ENCODE measurements around the gene FOXK1. TPM values are rescaled to one million over a fixed set of nuclear protein-coding genes. Genes with fewer than 3 reads are reported as not detected.

Gene FOXK1
- total RNA-seq, 2 experiments from 2014 or later, result 35.0 to 35.4 TPM

GRCh38 chr7:4782333-4783291 is 100.5 kb downstream of the FOXK1 start:
- DNase-seq, result no peak
- Mint-ChIP-seq H3K36me3 (ENCODE audit: low read depth) (peaks cover 3% of the 10 kb centered on the region), H3K9me3 (no peaks in the 10 kb centered on the region), H3K27ac (no peak overlapping the region), H3K4me3 (no peak overlapping the region), H3K27me3 (ENCODE audit: low read depth) (no peaks in the 10 kb centered on the region), H3K4me1 (ENCODE audit: low read depth) (peaks cover 9% of the 10 kb centered on the region)
- intact Hi-C loops (cut with micrococcal nuclease), result no loop called here
- CTCF ChIA-PET, result no interaction called here

DNA sequence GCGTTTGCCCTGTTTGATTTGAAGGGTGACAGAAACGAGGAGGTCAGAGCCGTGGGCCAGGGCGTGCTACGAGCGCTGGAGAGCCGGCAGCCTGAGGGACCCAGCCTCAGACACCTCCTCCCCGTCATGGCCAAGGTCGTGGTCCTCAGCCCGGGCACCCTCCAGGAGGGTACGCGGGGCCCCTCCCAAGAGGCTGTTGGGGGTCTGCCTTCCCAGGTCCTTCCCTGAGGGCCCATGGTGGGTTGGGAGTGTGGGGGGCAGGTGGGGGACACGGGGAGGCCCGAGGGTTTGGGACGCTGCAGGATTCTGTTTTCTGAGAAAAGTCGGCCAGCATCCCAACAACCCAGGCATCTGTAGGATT is 101.2 kb downstream of the FOXK1 start:
- DNase-seq, result no peak
- Mint-ChIP-seq H3K27ac (no peak overlapping the region), H3K36me3 (ENCODE audit: low read depth) (peaks cover 2% of the 10 kb centered on the region), H3K4me1 (ENCODE audit: low read depth) (peaks cover 3% of the 10 kb centered on the region), H3K9me3 (no peaks in the 10 kb centered on the region), H3K27me3 (ENCODE audit: low read depth) (no peaks in the 10 kb centered on the region), H3K4me3 (no peak overlapping the region)
- CTCF ChIA-PET, result no interaction called here
- intact Hi-C loops (cut with micrococcal nuclease), result no loop called here

GRCh38 chr7:4783762-4784351 is 101.8 kb downstream of the FOXK1 start:
- H3K27ac Mint-ChIP-seq, result no peak overlapping the region
- no peaks in the 10 kb centered on the region for H3K4me1 Mint-ChIP-seq (ENCODE audit: low read depth)
- no peaks in the 10 kb centered on the region for H3K27me3 Mint-ChIP-seq (ENCODE audit: low read depth)
- CTCF ChIA-PET, result no interaction called here
- peaks cover 2% of the 10 kb centered on the region for H3K36me3 Mint-ChIP-seq (ENCODE audit: low read depth)
- H3K4me3 Mint-ChIP-seq, result no peak overlapping the region
- no peak for DNase-seq
- H3K9me3 Mint-ChIP-seq, result no peaks in the 10 kb centered on the region
- intact Hi-C loops (cut with micrococcal nuclease), result no loop called here

DNA sequence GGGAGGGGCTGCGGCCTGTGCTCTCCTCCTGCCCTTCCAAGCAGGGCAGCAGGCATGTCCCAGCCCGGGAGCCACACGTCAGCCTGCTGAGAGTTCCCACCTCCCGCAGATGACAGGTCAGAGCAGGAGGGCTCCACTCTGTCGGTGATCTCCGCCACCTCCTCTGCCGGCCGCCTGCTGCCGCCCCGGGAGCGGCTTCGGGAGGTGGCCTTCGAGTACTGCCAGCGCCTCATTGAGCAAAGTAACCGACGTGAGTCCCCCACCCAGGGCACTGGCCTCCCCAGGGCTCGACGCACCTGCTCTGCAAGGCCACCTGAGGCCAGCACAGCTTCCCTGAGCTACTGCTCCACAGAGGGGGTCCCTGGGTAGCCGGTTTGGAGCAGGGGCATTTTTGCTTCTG is 102.7 kb downstream of the FOXK1 start:
- Mint-ChIP-seq H3K27me3 (ENCODE audit: low read depth) (no peaks in the 10 kb centered on the region), H3K27ac (no peak overlapping the region), H3K9me3 (no peaks in the 10 kb centered on the region), H3K4me3 (no peak overlapping the region), H3K4me1 (ENCODE audit: low read depth) (no peaks in the 10 kb centered on the region), H3K36me3 (ENCODE audit: low read depth) (peaks cover 2% of the 10 kb centered on the region)
- intact Hi-C loops (cut with micrococcal nuclease), result no loop called here
- DNase-seq, result no peak
- CTCF ChIA-PET, result no interaction called here

DNA sequence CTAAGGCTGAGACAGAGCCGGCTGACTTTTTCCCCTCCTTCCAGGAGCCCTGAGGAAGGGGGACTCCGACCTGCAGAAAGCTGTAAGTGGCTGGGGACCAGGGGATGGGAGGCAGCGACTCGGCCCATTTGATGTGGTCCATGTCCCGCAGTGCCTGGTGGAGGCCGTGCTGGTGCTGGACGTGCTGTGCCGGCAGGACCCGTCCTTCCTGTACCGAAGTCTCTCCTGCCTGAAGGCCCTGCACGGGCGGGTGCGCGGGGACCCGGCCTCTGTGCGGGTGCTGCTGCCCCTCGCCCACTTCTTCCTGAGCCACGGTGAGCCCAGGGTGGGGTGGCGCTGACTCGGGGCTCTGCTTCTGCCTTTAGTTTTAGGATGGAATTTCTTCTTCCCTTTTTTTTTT is 103.3 kb downstream of the FOXK1 start:
- no peak for DNase-seq
- Mint-ChIP-seq H3K27ac (no peak overlapping the region), H3K9me3 (no peaks in the 10 kb centered on the region), H3K27me3 (ENCODE audit: low read depth) (no peaks in the 10 kb centered on the region), H3K36me3 (ENCODE audit: low read depth) (peaks cover 6% of the 10 kb centered on the region), H3K4me3 (no peak overlapping the region), H3K4me1 (ENCODE audit: low read depth) (no peaks in the 10 kb centered on the region)
- intact Hi-C loops (cut with micrococcal nuclease), result no loop called here
- CTCF ChIA-PET, result no interaction called here

- Mint-ChIP-seq H3K27ac (no peak overlapping the region), H3K4me1 (ENCODE audit: low read depth) (no peaks in the 10 kb centered on the region), H3K36me3 (ENCODE audit: low read depth) (peaks cover 7% of the 10 kb centered on the region), H3K27me3 (ENCODE audit: low read depth) (no peaks in the 10 kb centered on the region), H3K4me3 (no peak overlapping the region), H3K9me3 (no peaks in the 10 kb centered on the region)
- no peak for DNase-seq
- CTCF ChIA-PET, result no interaction called here
- intact Hi-C loops (cut with micrococcal nuclease), result no loop called here
Measured at GRCh38 chr7:4786015-4786414, 103.9 kb downstream of the FOXK1 start.

GRCh38 chr7:4787541-4787940 is 105.4 kb downstream of the FOXK1 start:
- Mint-ChIP-seq H3K4me1 (ENCODE audit: low read depth) (peaks cover 3% of the 10 kb centered on the region), H3K9me3 (no peaks in the 10 kb centered on the region), H3K27me3 (ENCODE audit: low read depth) (no peaks in the 10 kb centered on the region), H3K36me3 (ENCODE audit: low read depth) (peaks cover 10% of the 10 kb centered on the region), H3K27ac (no peak overlapping the region), H3K4me3 (no peak overlapping the region)
- CTCF ChIA-PET, result no interaction called here
- intact Hi-C loops (cut with micrococcal nuclease), result no loop called here
- no peak for DNase-seq

DNA sequence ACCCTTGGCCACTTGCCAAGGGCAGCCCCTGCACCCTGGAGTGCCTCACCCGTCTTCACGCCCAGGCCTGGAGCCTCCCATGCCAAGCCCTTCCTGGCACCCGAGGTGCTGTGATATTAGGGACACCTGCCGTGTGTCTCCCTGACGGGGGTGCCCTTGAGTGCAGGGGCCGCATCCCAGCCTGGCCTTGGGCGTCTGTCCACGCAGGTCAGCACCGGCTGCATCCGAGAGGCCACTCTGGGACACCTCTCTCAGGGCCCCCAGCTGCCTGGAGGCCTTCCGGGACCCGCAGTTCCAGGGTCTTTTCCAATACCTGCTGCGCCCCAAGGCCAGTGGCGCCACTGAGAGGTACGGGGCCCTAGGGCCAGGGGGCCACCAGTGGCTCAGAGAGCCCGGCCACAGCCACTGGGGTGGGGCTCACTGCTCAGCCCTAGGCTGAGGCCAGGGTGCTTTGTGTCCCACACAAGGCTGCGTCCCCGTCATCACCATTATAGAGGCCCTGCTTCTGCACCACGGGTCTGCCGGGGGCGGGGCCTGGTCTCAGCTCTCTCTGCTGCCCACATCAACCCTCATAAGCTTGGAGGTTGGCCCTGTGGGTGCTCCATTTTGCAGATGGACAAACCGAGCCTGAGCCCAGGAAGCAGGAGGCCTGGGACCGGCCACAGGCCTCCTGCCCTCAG is 106.0 kb downstream of the FOXK1 start:
- Mint-ChIP-seq H3K27me3 (ENCODE audit: low read depth) (no peaks in the 10 kb centered on the region), H3K27ac (no peak overlapping the region), H3K4me3 (no peak overlapping the region), H3K36me3 (ENCODE audit: low read depth) (peaks cover 10% of the 10 kb centered on the region), H3K4me1 (ENCODE audit: low read depth) (peaks cover 3% of the 10 kb centered on the region), H3K9me3 (no peaks in the 10 kb centered on the region)
- CTCF ChIA-PET, result no interaction called here
- no peak for DNase-seq
- intact Hi-C loops (cut with micrococcal nuclease), result no loop called here

GRCh38 chr7:4788627-4789189 is 106.6 kb downstream of the FOXK1 start:
- intact Hi-C loops (cut with micrococcal nuclease), result no loop called here

GRCh38 chr7:4789194-4790077 is 107.3 kb downstream of the FOXK1 start:
- intact Hi-C loops (cut with micrococcal nuclease), result loop anchor here (10.0 kb wide), 1 partner anchor 185 kb away; no protein-coding TSS in a partner anchor
- no peak overlapping the region for H3K4me3 Mint-ChIP-seq
- CTCF ChIA-PET, result interaction anchor here (0.9 kb wide), 1 partner anchor 9 kb away, joined by 3 read pairs; no protein-coding TSS in a partner anchor
- H3K27ac Mint-ChIP-seq, result no peak overlapping the region
- no peak for DNase-seq
- H3K36me3 Mint-ChIP-seq (ENCODE audit: low read depth), result peaks cover 10% of the 10 kb centered on the region
- H3K27me3 Mint-ChIP-seq (ENCODE audit: low read depth), result no peaks in the 10 kb centered on the region
- H3K9me3 Mint-ChIP-seq, result no peaks in the 10 kb centered on the region
- peaks cover 3% of the 10 kb centered on the region for H3K4me1 Mint-ChIP-seq (ENCODE audit: low read depth)

More at GRCh38 chr7:4788627-4789189, 106.6 kb downstream of the FOXK1 start:
- DNase-seq, result no peak
- no peak overlapping the region for H3K4me3 Mint-ChIP-seq
- H3K27ac Mint-ChIP-seq, result no peak overlapping the region
- CTCF ChIA-PET, result no interaction called here
- H3K9me3 Mint-ChIP-seq, result no peaks in the 10 kb centered on the region
- H3K36me3 Mint-ChIP-seq (ENCODE audit: low read depth), result peaks cover 10% of the 10 kb centered on the region
- peaks cover 3% of the 10 kb centered on the region for H3K4me1 Mint-ChIP-seq (ENCODE audit: low read depth)
- no peaks in the 10 kb centered on the region for H3K27me3 Mint-ChIP-seq (ENCODE audit: low read depth)

DNA sequence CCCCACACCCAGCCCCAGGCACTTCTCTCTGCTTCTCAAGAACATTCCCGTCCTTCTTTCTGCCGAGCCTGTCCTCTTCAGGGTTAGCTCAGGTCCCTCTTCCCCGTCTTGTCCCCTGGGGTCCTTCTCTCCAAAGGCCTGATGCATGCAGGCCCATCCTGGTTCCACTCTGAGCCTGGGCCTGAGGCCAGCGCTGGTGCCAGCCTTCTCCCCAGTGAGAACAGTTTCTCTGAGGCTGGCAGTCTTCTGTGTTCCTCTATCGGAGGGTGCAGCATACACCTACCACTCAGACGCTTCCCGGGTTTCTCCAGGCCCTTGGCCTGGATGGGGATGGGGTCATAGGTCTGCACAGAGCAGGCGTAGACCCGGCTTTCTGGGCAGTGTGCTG is 108.0 kb downstream of the FOXK1 start:
- Mint-ChIP-seq H3K4me1 (ENCODE audit: low read depth) (peaks cover 3% of the 10 kb centered on the region), H3K9me3 (no peaks in the 10 kb centered on the region), H3K27ac (no peak overlapping the region), H3K36me3 (ENCODE audit: low read depth) (peaks cover 10% of the 10 kb centered on the region), H3K4me3 (no peak overlapping the region), H3K27me3 (ENCODE audit: low read depth) (no peaks in the 10 kb centered on the region)
- CTCF ChIA-PET, result interaction anchor here (0.9 to 3.0 kb wide), 2 partner anchors 8 to 94 kb away, joined by 3 to 11 read pairs; partner anchors contain the start of gene RADIL
- no peak for DNase-seq
- intact Hi-C loops (cut with micrococcal nuclease), result loop anchor here (10.0 kb wide), 1 partner anchor 185 kb away; no protein-coding TSS in a partner anchor

Data from activated naive CD4-positive, alpha-beta T cell treated with anti-CD3 and anti-CD28 coated beads for 36 hours (primary cell).